Transverse colon (tissue), 4 donors: ENCODE results near the gene CAMTA1.

Source experiments
- POLR2A ChIP-seq: fragments of 450-650 bp; IDR thresholded peaks from one replicate; pipeline ENCODE4 v1.6.1; 2016; ENCODE audit warnings: antibody characterized with exemption, mild to moderate bottlenecking, moderate library complexity
- POLR2AphosphoS5 ChIP-seq, 3 donors: sonication (generic); formaldehyde crosslinking; IDR thresholded peaks; one replicate each; pipeline ENCODE4 v1.6.1; 2016; ENCODE audit warnings: antibody characterized with exemption in 3 of 3
- TF ChIP-seq, protein P1 (sequence below), 5 experiments: fragments of 200-600 bp in 3 of 5; fragments of 450-650 bp in 2 of 5; sonication (generic) in 3 of 5; IDR thresholded peaks; 1 replicate in 2 of 5; 2 replicates in 3 of 5; pipeline ENCODE4 v1.5.1; 2016 to 2017; ENCODE audit warnings: antibody characterized with exemption in 5 of 5, inconsistent platforms in 3 of 5, mild to moderate bottlenecking in 2 of 5, moderate library complexity in 1 of 5

GRCh38 chr1:7623842-7624241 is 838.6 kb downstream of the CAMTA1 start:
- TF ChIP-seq POLR2A (no peak), POLR2AphosphoS5 (IDR thresholded peaks at IDR 0.05) (no peak)
- TF ChIP-seq, protein P1, sequence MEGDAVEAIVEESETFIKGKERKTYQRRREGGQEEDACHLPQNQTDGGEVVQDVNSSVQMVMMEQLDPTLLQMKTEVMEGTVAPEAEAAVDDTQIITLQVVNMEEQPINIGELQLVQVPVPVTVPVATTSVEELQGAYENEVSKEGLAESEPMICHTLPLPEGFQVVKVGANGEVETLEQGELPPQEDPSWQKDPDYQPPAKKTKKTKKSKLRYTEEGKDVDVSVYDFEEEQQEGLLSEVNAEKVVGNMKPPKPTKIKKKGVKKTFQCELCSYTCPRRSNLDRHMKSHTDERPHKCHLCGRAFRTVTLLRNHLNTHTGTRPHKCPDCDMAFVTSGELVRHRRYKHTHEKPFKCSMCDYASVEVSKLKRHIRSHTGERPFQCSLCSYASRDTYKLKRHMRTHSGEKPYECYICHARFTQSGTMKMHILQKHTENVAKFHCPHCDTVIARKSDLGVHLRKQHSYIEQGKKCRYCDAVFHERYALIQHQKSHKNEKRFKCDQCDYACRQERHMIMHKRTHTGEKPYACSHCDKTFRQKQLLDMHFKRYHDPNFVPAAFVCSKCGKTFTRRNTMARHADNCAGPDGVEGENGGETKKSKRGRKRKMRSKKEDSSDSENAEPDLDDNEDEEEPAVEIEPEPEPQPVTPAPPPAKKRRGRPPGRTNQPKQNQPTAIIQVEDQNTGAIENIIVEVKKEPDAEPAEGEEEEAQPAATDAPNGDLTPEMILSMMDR (IDR thresholded peaks at IDR 0.05): no peak
